Astrocyte (in vitro differentiated cells and primary cell): ENCODE data around the gene DUSP6.

Experiments
- CTCF ChIP-seq: IDR thresholded peaks from 2 replicates; pipeline ENCODE4 v1.5.1; 2011; ENCODE audit warnings: low read depth, mild to moderate bottlenecking, inconsistent platforms, low read length, moderate library complexity; ENCODE audit not compliant: insufficient read depth
- EZH2 ChIP-seq: IDR thresholded peaks from 2 replicates; pipeline ENCODE4 v1.6.1; 2012; ENCODE audit warnings: mild to moderate bottlenecking, low read length, inconsistent platforms; ENCODE audit not compliant: insufficient read depth

DNA sequence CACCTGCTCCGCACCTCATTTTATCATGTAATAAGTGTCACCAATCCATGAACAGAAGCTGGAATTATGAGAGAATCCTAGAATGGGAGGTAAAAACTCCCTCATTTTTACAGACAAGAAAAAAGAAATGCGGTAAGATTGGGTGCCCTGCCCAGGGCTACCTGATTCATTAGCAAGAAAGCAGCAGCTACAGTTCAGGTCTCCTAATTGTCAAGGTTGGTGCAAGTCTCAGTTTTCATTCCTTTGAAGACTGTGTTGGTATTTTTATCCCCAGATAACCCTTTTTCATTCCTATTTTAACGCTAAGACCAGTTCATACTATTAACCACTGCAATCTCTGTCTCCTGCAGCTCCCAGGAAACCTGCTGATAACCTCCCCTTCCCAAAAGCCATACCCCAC lies 6.9 kb downstream of the DUSP6 start:
- TF ChIP-seq CTCF (no peak), EZH2 (no peak)
